HAP-1 (cell line): ENCODE results near the gene RPTOR.
"Not testable (repeated sequence)": the region's sequence is repeated elsewhere in the genome, so short reads cannot be mapped to it uniquely, and the experiment has no call there.

Source experiments
- DNase-seq, 2 experiments: peaks; one replicate each; pipeline ENCODE4 v3.0.0-alpha.2; 2016 to 2020; ENCODE audit warnings: low spot score in 2 of 2
- H3K27me3 ChIP-seq: fragments of 250-450 bp; sonication (Bioruptor Pico); 2 replicates; pipeline ENCODE4 v1.5.1; 2020; ENCODE audit warnings: low read depth, mild to moderate bottlenecking, moderate library complexity
- H3K36me3 ChIP-seq: fragments of 250-450 bp; sonication (Bioruptor Pico); replicated peaks from 2 replicates; pipeline ENCODE4 v1.5.1; 2020; ENCODE audit warnings: mild to moderate bottlenecking
- H3K4me1 ChIP-seq: fragments of 250-450 bp; sonication (Bioruptor Pico); 2 replicates; pipeline ENCODE4 v1.5.1; 2020; ENCODE audit warnings: mild to moderate bottlenecking
- H3K4me3 ChIP-seq: fragments of 250-450 bp; sonication (Bioruptor Pico); 2 replicates; pipeline ENCODE4 v1.5.1; 2020; ENCODE audit warnings: mild to moderate bottlenecking, moderate library complexity
- H3K9me3 ChIP-seq: fragments of 250-450 bp; sonication (Bioruptor Pico); 2 replicates; pipeline ENCODE4 v1.5.1; 2020; ENCODE audit warnings: mild to moderate bottlenecking, moderate library complexity
- in situ Hi-C: fragments of 300-500 bp; cut with MboI; formaldehyde crosslinking; loops from 3 replicates; pipeline ENCODE4 v1.14.3; 2020; ENCODE audit warnings: low sequenced_read_pairs, inconsistent platforms, mixed read lengths

RPTOR gene

DNA sequence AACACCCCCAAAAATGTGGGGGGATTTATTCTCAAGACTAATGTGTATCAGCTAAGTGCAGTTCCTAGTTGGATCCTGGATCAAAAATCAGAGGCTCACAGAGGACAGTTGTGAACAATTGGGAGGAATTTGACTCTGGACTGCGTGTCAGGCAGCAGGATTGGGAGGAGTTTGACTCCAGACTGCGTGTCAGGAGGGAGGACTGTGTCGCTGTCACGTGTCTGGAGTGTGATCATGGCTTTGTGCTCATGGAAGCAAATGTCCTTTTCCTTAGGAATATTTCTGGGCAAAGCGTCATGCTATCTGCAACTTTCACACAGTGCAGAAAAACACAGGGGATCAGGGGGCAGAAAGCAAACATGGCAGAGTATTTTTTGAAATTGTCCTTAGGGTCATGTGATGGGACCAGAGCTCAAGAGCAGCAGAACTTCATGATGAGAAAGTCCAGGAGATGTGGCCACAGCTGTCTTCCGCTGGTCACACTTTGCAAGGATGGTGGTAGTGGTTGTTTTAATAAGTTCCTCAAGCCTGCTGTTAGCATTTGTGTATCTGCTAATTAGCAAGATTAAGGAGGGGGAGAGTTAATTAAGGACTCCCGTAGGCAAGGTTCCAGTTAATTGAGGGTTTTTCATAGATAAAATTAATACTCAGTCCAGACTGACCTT is 325.0 kb downstream of the RPTOR start:
- no peaks in the 10 kb centered on the region for H3K4me1 ChIP-seq
- DNase-seq: no peak
- H3K36me3 ChIP-seq: no peaks in the 10 kb centered on the region
- no peaks in the 10 kb centered on the region for H3K9me3 ChIP-seq
- no peaks in the 10 kb centered on the region for H3K27me3 ChIP-seq
- in situ Hi-C loops: no loop called here
- no peak overlapping the region for H3K4me3 ChIP-seq

DNA sequence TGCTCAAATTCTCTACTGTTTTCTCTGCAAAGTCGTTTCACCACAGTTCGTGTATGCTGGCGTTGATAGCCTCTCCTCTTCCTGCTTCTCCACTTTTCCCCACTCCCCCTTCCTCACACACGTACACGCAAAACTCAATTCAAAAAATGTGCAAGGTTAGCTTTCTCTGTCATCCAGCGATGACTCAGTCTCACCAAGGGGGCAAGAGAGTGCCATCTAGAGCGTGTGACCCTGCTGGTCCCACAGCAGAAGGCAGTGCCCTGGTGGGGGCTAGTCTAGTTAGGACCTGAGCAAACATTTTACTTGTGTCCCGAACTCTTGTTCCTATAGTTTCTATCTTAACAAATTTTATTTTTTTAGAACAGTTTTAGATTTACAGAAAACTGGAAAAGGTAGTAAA is 325.8 kb downstream of the RPTOR start:
- Histone ChIP-seq H3K9me3 (no peaks in the 10 kb centered on the region), H3K4me1 (no peaks in the 10 kb centered on the region)
- in situ Hi-C loops: no loop called here

DNA sequence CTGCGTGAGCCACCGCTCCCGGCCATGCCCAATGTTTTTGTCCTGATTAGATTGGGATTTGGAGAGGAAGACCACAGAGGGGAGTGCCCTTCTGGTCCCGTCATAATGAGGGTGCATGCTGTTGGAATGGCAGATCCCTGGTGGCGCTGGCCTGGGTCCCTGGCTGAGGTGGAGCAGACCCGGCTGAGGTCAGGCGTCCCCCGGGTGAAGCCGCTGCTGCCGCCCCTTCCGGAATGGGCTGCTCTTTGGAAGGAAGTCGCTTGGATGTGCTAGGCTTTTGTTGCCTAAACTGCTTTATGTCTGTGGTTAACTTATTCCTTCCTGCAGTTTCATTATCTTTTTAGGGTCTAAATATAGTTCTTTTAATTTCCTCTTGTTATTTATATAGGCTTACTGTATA is 326.7 kb downstream of the RPTOR start:
- H3K4me1 ChIP-seq: no peaks in the 10 kb centered on the region
- no peak for DNase-seq
- H3K36me3 ChIP-seq: no peaks in the 10 kb centered on the region
- H3K9me3 ChIP-seq: no peaks in the 10 kb centered on the region
- no peaks in the 10 kb centered on the region for H3K27me3 ChIP-seq
- in situ Hi-C loops: no loop called here
- no peak overlapping the region for H3K4me3 ChIP-seq

More for the DNA sequence above, 325.8 kb downstream of the RPTOR start:
- Histone ChIP-seq H3K27me3 (no peaks in the 10 kb centered on the region), H3K36me3 (no peaks in the 10 kb centered on the region), H3K4me3 (no peak overlapping the region)
- DNase-seq: no peak

DNA sequence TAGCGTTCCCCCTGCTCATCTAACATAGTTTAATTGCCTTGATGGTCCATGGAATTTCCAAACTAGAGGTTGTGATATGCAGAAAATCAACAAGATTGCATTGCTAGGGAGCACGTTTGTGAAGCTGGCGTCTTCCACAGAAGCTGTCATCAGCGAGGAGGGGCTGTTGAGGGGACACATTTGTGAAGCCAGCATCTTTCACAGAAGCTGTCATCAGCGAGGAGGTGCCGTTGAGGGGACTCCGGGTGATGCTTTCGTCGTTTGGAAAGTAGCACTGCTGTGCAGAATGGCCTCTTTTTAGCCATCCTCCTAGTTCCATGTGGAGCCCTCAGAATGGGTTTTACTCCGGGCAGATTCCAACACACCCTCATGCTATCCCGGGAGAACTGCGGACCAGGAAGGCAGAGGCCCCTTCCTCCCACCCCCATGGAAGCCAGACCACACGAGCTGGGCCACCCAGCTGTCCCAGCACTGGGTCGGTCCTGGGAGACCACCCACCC is 327.4 kb downstream of the RPTOR start:
- H3K4me3 ChIP-seq: no peak overlapping the region
- in situ Hi-C loops: no loop called here
- no peaks in the 10 kb centered on the region for H3K9me3 ChIP-seq
- no peak for DNase-seq
- no peaks in the 10 kb centered on the region for H3K4me1 ChIP-seq
- no peaks in the 10 kb centered on the region for H3K27me3 ChIP-seq
- no peaks in the 10 kb centered on the region for H3K36me3 ChIP-seq

DNA sequence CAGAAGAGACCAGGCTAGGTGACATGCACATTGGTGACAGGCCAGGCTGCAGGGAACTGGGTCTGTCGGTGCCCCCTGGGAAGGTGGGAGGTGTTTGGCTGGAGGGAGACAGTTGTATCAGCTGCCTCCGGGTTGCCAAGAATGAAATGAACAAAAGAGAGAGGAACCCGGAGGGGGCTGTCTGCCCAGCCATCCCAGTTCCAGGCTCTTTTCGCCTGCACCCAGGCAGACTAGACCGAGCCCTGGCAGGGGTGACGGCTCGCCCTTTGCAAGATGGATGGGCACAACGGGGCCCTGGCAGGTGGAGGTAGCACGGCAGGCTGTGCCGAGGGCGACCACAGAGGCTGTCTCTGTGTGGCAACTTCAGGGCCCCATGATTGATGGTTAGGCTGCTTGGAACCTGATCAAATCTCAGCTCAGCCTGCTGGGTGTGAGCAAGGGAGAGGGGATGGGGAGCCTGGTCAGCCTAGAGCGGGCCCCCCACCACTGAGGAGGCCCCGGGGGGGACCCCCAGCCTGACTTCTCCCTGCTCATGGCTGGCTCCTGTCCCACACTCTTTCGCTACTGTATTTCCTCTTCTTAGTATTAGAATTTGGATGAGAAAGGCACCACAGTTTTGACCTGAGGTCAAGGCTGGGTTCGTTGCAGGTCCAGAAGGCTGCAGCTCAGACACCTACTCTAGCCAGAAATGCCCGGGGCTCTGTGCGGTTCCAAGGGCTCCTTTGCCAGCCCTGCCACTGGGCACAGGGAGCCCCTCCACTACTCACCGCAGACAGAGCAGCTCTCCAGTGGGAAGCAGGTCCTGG is 328.1 kb downstream of the RPTOR start:
- H3K4me1 ChIP-seq: no peaks in the 10 kb centered on the region
- H3K36me3 ChIP-seq: no peaks in the 10 kb centered on the region
- no peak overlapping the region for H3K4me3 ChIP-seq
- H3K27me3 ChIP-seq: no peaks in the 10 kb centered on the region
- DNase-seq: no peak
- in situ Hi-C loops: no loop called here
- no peaks in the 10 kb centered on the region for H3K9me3 ChIP-seq

DNA sequence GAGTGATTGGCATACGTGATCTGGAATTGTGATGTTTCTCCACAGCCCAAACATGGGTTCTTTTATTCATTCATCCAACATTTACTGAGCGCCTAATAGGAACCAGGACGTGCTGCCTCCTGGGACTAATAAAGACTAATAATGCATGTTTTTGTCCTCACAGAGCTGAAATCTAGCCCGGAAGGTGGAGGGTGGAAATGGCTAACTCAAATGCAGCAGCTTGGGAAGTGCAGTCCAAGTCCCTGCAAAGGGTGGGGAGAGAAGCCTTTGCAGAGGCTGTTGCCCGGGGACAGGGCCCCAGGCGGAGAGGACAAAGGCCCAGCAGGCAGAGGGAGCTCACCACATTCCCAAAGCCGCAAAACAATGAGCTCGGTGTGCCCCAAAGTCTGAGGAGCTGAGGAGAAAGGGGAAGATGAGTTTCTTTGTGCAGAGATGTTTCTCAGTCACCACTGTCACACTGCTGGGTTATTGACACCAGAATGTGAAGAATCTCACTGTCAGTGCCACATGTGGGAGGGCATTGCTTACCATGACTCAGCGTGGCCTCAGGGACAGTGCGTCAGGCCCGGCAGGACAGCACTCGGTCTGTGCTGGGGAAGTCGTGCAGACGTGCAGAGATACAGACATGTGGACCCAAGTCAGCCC is 328.8 kb downstream of the RPTOR start:
- in situ Hi-C loops: no loop called here
- Histone ChIP-seq H3K4me3 (no peak overlapping the region), H3K9me3 (no peaks in the 10 kb centered on the region), H3K4me1 (no peaks in the 10 kb centered on the region), H3K27me3 (no peaks in the 10 kb centered on the region), H3K36me3 (no peaks in the 10 kb centered on the region)
- no peak for DNase-seq

DNA sequence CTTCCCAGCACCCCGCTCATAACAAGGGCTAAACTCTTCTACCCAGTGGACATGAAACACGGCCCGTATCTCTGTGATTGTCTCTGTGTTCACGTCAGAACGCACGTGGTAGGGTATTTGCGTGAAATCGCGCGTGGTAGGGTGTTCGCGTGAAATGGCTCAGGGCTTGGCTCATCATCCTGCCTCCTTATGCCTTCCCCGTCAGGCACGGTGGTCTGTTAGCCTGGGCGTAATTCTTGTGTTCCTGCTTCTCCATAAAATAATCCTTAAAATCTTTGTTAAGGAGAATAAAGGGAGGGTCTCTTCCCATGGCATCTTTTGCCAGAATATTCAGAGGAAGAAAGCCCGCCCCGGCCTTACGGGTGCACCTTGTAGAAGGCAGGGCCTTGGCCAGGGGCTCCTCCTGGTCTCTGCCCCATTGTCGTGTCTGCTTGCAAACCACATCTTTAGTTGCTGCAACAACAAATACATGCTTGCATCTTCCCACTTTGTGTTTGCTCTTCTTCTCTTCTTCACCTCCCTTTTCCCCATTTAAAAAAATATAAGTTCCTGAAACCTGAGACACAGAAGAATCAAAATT is 330.3 kb downstream of the RPTOR start:
- Histone ChIP-seq H3K27me3 (no peaks in the 10 kb centered on the region), H3K9me3 (no peaks in the 10 kb centered on the region), H3K4me1 (no peaks in the 10 kb centered on the region), H3K36me3 (no peaks in the 10 kb centered on the region), H3K4me3 (no peak overlapping the region)
- in situ Hi-C loops: no loop called here
- DNase-seq: no peak

DNA sequence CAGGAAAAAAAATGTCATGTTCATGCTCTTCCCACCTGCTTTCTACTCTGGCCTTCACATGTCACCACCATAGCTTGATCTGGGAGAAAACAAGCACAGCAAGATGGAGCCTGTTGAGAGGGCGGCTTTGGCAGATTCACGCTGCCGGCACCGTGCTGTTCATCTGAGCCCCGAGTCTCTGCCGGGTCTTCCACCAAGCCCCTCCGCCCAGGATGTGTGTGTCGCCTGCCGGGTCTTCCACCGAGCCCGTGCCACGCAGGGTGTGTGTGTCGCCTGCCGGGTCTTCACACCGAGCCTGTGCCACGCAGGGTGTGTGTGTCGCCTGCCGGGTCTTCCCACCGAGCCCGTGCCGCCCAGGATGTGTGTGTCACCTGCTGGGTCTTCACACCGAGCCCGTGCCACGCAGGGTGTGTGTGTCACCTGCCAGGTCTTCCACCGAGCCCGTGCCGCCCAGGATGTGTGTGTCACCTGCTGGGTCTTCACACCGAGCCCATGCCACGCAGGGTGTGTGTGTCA is 330.9 kb downstream of the RPTOR start:
- in situ Hi-C loops, H3K4me1 ChIP-seq, H3K36me3 ChIP-seq: not testable (repeated sequence)

DNA sequence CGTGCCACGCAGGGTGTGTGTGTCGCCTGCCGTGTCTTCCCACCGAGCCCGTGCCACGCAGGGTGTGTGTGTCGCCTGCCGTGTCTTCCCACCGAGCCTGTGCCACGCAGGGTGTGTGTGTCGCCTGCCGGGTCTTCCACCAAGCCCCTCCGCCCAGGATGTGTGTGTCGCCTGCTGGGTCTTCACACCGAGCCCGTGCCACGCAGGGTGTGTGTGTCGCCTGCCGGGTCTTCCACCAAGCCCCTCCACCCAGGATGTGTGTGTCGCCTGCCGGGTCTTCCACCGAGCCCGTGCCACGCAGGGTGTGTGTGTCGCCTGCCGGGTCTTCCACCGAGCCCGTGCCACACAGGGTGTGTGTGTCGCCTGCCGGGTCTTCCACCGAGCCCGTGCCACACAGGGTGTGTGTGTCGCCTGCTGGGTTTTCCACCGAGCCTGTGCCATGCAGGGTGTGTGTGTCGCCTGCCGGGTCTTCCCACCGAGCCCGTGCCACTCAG is 331.9 kb downstream of the RPTOR start:
- H3K4me1 ChIP-seq, H3K9me3 ChIP-seq, DNase-seq, H3K27me3 ChIP-seq, H3K4me3 ChIP-seq, H3K36me3 ChIP-seq, in situ Hi-C loops: not testable (repeated sequence)

More for the DNA sequence above, 330.9 kb downstream of the RPTOR start:
- H3K27me3 ChIP-seq, DNase-seq, H3K9me3 ChIP-seq, H3K4me3 ChIP-seq: not testable (repeated sequence)

DNA sequence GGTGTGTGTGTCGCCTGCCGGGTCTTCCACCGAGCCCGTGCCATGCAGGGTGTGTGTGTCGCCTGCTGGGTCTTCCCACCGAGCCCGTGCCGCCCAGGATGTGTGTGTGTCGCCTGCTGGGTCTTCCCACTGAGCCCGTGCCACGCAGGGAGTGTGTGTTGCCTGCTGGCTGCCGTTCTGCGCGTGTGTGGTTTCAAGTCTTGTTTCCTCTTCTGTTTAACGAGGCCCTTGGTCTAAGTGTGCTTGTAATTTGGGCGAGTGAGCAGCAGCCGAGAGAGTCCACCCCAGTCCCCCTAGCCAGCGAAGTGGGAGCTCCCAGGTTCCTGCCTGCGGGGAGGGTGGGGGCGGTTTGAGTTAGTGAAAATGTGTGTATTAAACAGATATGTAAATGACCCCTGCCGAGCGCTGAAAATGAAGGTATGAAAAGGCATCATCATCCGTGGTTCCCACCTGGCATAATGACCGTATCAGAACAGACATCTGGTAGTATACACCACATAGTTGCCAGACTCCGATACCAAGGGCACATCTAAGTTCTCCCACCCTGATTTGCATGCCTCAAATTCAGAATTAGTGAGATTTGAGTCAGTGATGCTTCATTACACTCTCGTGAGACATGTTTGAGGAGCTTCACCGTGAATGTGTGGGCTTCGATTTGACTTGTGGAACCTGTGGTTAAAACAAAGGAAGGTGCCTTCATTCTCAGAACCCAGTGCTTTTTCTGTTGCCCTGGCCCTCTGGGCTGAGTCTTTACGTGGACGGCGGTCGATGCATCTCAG is 332.5 kb downstream of the RPTOR start:
- H3K36me3 ChIP-seq: no peaks in the 10 kb centered on the region
- H3K4me1 ChIP-seq: no peaks in the 10 kb centered on the region
- in situ Hi-C loops: no loop called here
- no peak for DNase-seq
- H3K4me3 ChIP-seq: no peak overlapping the region
- H3K9me3 ChIP-seq: no peaks in the 10 kb centered on the region
- no peaks in the 10 kb centered on the region for H3K27me3 ChIP-seq

DNA sequence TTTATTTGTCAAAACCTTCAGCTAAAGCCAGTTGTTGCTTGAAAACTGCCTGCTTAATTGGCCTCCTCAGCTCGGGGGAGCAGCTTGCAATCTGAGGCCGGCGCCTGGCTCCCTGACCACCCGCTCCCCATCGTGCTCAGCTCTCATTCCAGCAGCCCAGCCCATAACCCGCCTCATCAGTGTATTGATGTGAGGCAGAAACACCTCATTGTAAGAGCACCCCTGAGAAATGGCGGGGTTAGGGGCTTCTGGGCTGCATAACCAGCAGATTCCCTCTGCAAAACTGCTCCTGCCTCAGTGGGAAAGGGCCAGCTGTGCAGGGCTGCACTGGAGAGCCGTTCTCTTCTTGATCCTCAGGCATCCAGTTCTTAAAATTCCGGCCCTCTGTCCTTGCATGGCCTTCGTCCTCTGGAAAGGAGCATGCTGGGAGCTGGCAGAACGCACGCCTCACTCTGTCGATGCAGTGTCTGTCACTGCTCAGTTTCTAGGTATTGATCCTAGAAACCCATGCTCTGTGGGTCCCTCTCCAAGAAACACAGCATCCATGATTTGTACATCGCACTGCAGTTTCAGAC is 333.2 kb downstream of the RPTOR start:
- Histone ChIP-seq H3K27me3 (no peaks in the 10 kb centered on the region), H3K36me3 (no peaks in the 10 kb centered on the region), H3K4me1 (no peaks in the 10 kb centered on the region), H3K4me3 (no peak overlapping the region), H3K9me3 (no peaks in the 10 kb centered on the region)
- in situ Hi-C loops: no loop called here
- no peak for DNase-seq

DNA sequence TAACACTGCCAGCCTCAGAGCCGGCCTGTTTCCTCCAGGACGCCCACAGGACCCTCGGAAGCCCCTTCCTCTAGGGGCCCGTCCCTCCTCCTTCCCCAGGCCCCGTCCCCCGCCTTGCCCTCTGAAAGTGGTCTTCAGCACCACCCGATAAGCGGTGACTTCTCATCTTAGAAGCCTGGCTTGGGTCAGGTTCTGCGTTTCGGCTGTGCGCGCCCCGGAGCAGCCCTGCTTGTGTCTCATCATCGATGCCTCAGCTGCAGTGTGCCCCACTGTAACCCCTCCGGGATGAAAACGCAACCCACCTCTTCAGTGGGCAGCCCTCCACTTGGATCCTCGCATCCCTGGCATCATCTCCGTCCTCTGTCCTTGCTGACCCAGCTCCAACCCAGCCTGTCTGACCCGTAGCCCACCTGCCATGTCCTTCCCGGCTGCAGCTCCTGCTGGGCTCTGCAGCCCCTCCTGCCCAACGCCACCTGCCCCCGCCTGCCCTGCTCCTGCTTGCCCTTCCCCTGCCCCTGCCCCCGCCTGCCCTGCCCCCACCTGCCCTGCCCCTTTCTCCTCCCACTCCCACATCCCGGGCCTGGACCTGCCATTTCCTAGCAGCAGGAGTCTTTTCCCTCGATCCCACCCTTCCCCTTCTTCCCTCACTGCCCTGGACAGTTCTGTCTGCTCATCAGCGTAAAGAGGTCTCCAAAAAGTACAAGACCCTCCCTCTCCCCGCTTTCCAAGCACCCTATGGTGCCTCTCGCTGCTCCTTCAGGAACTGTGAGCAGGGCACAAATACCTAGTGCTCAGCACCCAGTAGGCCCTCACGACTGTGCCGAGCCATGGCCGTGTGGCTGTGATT is 334.5 kb downstream of the RPTOR start:
- Histone ChIP-seq H3K4me1 (no peaks in the 10 kb centered on the region), H3K9me3 (no peaks in the 10 kb centered on the region), H3K27me3 (no peaks in the 10 kb centered on the region), H3K4me3 (no peak overlapping the region), H3K36me3 (0 out of 2 replicates have a peak, but pooled peaks cover 6% of the 10 kb centered on the region)
- DNase-seq: no peak
- in situ Hi-C loops: no loop called here
